AG04450 (cell line): ENCODE measurements around the gene DNM1. TPM values are rescaled to one million over a fixed set of nuclear protein-coding genes. Genes with fewer than 3 reads are reported as not detected.
"Not testable (repeated sequence)": the region's sequence is repeated elsewhere in the genome, so short reads cannot be mapped to it uniquely, and the experiment has no call there.

Experiments
- CTCF ChIA-PET: fragments of 300-600, 350-600 bp; formaldehyde crosslinking; extraction: SDS; loops from one replicate; lab custom pipeline; 2022; ENCODE audit warnings: antibody characterized with exemption, inconsistent platforms; lab: Charles Lee
- POLR2A ChIA-PET: fragments of 350-600 bp; formaldehyde crosslinking; extraction: SDS; loops from one replicate; lab custom pipeline; 2021; ENCODE audit warnings: antibody characterized with exemption, inconsistent platforms; lab: Yijun Ruan, JAX
- DNase-seq: peaks from one replicate; pipeline ENCODE4 v3.0.0-alpha.2; 2011; ENCODE audit warnings: low read depth, low spot score
- H3K27ac ChIP-seq: one replicate; pipeline ENCODE4 v1.5.1; 2012; ENCODE audit warnings: low read depth, low read length, control low read depth
- H3K27me3 ChIP-seq: one replicate; pipeline ENCODE4 v1.6.0; 2012; ENCODE audit warnings: low read length; ENCODE audit not compliant: control insufficient read depth, insufficient read depth
- H3K4me3 ChIP-seq: 2 replicates; pipeline ENCODE4 v1.5.1; 2011; ENCODE audit warnings: mild to moderate bottlenecking, low read depth, low read length, control low read depth
- H3K9me3 ChIP-seq: 2 replicates; pipeline ENCODE4 v1.5.1; 2012; ENCODE audit warnings: low read length; ENCODE audit not compliant: control insufficient read depth, insufficient read depth
- polyA plus RNA-seq: library from polyadenylated mRNA; depleted of rRNA; stranded (reverse); fragments of >200 nt; gene quantifications from 2 replicates; pipeline ENCODE4 v1.2.3, GENCODE V29; 2011
- TF ChIP-seq, protein P1 (sequence below): IDR thresholded peaks from 2 replicates; pipeline ENCODE4 v1.5.1; 2011; ENCODE audit warnings: low read depth, low read length, control low read depth, inconsistent platforms

DNM1 gene
- polyA plus RNA-seq, 1 experiment: 12.0 TPM

DNA sequence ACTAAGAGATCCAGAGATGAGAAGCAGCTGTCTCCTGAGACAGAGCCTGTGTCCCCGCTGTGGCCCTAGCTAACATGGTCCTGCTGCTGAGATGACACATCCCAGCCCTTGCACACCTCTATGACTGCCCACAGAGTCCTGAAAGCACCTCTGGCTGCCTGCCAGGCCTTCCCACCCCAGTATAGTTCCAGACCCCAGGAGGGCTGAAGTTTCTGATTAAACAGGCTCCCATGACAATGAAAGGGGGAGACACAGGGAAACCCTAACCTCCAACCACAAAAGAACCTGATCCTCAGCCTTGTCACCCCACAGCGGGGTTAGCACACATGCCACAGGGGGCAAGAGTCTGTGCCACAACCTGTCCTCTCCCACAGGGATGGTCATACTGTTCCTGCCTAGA is 27.5 kb upstream of the DNM1 start:
- no peak for DNase-seq
- H3K9me3 ChIP-seq: peaks cover 10% of the 10 kb centered on the region
- ChIA-PET CTCF (interaction anchor here (0.6 to 1.5 kb wide), 3 partner anchors 16 to 120 kb away, joined by 3 to 8 read pairs (median 4); partner anchors contain the start of gene CIZ1), POLR2A (interaction anchor here (0.9 to 1.2 kb wide), 4 partner anchors 15 to 195 kb away, joined by 3 to 7 read pairs (median 4); partner anchors contain the start of genes BBLN, CIZ1 and URM1)
- H3K27me3 ChIP-seq: no peaks in the 10 kb centered on the region
- TF ChIP-seq, protein P1, sequence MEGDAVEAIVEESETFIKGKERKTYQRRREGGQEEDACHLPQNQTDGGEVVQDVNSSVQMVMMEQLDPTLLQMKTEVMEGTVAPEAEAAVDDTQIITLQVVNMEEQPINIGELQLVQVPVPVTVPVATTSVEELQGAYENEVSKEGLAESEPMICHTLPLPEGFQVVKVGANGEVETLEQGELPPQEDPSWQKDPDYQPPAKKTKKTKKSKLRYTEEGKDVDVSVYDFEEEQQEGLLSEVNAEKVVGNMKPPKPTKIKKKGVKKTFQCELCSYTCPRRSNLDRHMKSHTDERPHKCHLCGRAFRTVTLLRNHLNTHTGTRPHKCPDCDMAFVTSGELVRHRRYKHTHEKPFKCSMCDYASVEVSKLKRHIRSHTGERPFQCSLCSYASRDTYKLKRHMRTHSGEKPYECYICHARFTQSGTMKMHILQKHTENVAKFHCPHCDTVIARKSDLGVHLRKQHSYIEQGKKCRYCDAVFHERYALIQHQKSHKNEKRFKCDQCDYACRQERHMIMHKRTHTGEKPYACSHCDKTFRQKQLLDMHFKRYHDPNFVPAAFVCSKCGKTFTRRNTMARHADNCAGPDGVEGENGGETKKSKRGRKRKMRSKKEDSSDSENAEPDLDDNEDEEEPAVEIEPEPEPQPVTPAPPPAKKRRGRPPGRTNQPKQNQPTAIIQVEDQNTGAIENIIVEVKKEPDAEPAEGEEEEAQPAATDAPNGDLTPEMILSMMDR: no peak
- H3K27ac ChIP-seq: peak overlapping the region; percentile 93
- H3K4me3 ChIP-seq: no peak overlapping the region

DNA sequence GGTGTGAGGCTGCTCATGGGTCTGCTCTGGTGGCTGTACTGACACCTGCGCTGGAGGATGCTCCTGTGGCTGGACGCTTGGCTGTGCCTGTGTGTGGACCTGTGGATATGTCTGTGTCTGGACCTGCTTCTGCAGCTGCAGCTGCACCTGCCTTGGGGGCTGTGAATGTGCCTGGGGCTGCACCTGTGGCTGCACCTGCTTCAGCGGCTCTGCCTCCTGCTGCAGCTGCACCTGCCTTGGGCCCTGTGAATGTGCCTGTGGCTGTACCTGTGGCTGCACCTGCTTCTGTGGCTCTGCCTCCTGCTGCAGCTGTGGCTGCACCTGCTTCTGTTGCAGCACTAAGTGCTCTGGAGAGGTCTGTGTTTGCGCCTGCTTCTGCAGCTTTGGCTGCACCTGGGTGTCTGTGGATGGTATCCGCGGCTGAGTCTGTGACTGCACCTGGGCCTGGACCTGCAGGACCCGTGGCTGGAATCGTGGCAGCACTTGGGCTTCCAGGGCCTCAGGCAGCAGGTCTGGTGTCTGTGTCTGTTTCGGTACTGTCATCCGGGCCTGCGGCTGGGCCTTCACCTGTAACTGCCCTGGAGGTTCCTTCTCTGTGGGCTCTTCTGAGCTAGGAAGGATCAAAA is 24.3 kb upstream of the DNM1 start:
- Histone ChIP-seq H3K27me3 (no peaks in the 10 kb centered on the region), H3K27ac (no peak overlapping the region), H3K4me3 (no peak overlapping the region), H3K9me3 (peaks cover 10% of the 10 kb centered on the region)
- DNase-seq: no peak
- TF ChIP-seq, protein P1: no peak
- POLR2A ChIA-PET: no interaction called here
- CTCF ChIA-PET: no interaction called here

DNA sequence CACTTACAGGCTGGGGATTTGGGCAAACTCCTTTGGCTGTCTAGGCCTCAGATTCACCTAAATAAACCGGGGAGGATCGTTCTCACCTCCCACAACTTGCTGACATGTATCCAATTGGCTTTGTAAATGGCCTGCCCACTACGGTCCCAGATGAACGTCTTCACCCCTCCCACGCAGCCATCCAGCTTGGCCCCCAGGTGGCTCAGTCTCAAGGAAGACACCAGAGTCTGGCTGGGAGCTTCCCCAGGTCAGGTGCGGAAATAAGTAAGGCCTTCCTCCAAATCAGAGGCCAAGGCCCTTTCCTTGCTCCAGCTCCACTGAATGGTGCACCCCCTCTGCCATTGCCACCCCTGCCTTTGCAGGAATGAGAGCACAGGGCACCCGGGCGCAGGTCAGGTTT is 23.2 kb upstream of the DNM1 start:
- Histone ChIP-seq H3K27ac (no peak overlapping the region), H3K27me3 (no peaks in the 10 kb centered on the region), H3K9me3 (peaks cover 10% of the 10 kb centered on the region), H3K4me3 (no peak overlapping the region)
- DNase-seq: no peak
- CTCF ChIA-PET: no interaction called here
- TF ChIP-seq, protein P1: no peak
- POLR2A ChIA-PET: interaction anchor here (0.5 kb wide), 1 partner anchor 14 kb away, joined by 5 read pairs; no protein-coding TSS in a partner anchor

DNA sequence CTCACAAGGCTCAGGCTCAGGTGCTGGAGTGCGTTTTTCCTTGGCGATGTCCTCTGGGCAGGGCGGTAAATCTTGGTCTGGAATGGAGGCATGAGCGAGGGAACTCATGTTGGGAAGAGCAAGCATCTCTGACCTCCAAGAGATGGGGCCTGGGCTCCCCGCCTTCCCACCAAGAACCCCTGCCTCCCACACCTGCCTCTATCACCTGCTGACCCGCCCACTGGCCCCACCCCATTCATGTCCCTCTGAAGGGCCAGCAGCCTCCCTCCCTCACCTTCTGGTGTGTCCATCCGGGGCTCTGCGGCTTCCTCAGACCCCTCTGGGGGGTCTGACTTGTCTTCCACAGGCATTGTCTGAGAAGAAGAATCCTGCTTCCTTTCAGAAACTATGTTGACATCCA is 22.7 kb upstream of the DNM1 start:
- no peaks in the 10 kb centered on the region for H3K27me3 ChIP-seq
- H3K27ac ChIP-seq: no peak overlapping the region
- no peak for DNase-seq
- ChIA-PET POLR2A (no interaction called here), CTCF (no interaction called here)
- H3K4me3 ChIP-seq: no peak overlapping the region
- TF ChIP-seq, protein P1: no peak
- peaks cover 10% of the 10 kb centered on the region for H3K9me3 ChIP-seq

DNA sequence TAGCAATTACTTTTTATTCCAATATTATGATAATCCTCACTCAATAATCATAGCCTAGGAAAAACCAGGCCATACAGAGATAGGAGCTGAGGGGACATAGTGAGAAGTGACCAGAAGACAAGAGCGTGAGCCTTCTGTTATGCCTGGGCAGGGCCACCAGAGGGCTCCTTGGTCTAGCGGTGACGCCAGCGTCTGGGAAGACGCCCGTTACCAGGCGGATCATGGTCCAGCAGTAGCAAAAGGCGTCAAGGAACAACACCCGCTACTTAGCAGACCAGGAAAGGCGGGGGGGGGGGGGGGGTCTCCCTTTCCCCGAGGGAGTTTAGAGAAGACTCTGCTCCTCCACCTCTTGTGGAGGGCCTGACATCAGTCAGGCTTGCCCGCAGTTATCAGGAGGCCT is 21.7 kb upstream of the DNM1 start:
- DNase-seq, CTCF ChIA-PET, H3K27ac ChIP-seq, H3K27me3 ChIP-seq, POLR2A ChIA-PET, H3K9me3 ChIP-seq, H3K4me3 ChIP-seq: not testable (repeated sequence)
- TF ChIP-seq, protein P1: peak; percentile 44
